22Rv1 (cell line): ENCODE results near the gene TOM1L1.

ENCODE experiments used
- CTCF ChIP-seq: fragments of 450-650 bp; IDR thresholded peaks from 2 replicates; pipeline ENCODE4 v1.5.1; 2017; ENCODE audit warnings: mild to moderate bottlenecking
- ZFX ChIP-seq: fragments of 450-650 bp; IDR thresholded peaks from 2 replicates; pipeline ENCODE4 v1.6.1; 2017; ENCODE audit warnings: antibody characterized with exemption, borderline replicate concordance

GRCh38 chr17:54881255-54881972 lies 19.2 kb upstream of the TOM1L1 start:
- no peak for TF ChIP-seq CTCF
- TF ChIP-seq ZFX = no peak
